ENCODE data around the gene RIC8B.

Gene RIC8B

GRCh38 chr12:106868982-106869700, 94.7 kb downstream of the RIC8B start:
- DNase-seq (ENCODE audit: low read depth) = no peak

GRCh38 chr12:106870116-106870515, 95.6 kb downstream of the RIC8B start:
- DNase-seq (ENCODE audit: low read depth) = no peak

- no peak for DNase-seq (ENCODE audit: low read depth)
Measured at GRCh38 chr12:106871477-106871876, 97.0 kb downstream of the RIC8B start.

GRCh38 chr12:106873983-106874382, 99.5 kb downstream of the RIC8B start:
- DNase-seq (ENCODE audit: low read depth) = no peak

GRCh38 chr12:106878804-106879203, 104.3 kb downstream of the RIC8B start:
- no peak for DNase-seq (ENCODE audit: low read depth)

GRCh38 chr12:106879612-106880011, 105.1 kb downstream of the RIC8B start:
- no peak for DNase-seq (ENCODE audit: low read depth)

GRCh38 chr12:106883426-106883825, 108.9 kb downstream of the RIC8B start:
- no peak for DNase-seq (ENCODE audit: low read depth)

GRCh38 chr12:106885026-106885425, 110.5 kb downstream of the RIC8B start:
- DNase-seq (ENCODE audit: low read depth) = no peak

- no peak for DNase-seq (ENCODE audit: low read depth)
Measured at GRCh38 chr12:106885541-106886249, 111.2 kb downstream of the RIC8B start.

- DNase-seq (ENCODE audit: low read depth) = no peak
Measured at GRCh38 chr12:106886932-106887331, 112.5 kb downstream of the RIC8B start.

GRCh38 chr12:106888348-106888970, 114.0 kb downstream of the RIC8B start:
- DNase-seq (ENCODE audit: low read depth) = no peak

- no peak for DNase-seq (ENCODE audit: low read depth)
Measured at GRCh38 chr12:106889326-106889725, 114.8 kb downstream of the RIC8B start.

GRCh38 chr12:106889950-106890626, 115.6 kb downstream of the RIC8B start:
- DNase-seq (ENCODE audit: low read depth) = no peak

- no peak for DNase-seq (ENCODE audit: low read depth)
Measured at GRCh38 chr12:106892075-106892474, 117.6 kb downstream of the RIC8B start.

GRCh38 chr12:106893451-106893850, 119.0 kb downstream of the RIC8B start:
- DNase-seq (ENCODE audit: low read depth) = no peak

- no peak for DNase-seq (ENCODE audit: low read depth)
Measured at GRCh38 chr12:106894774-106895173, 120.3 kb downstream of the RIC8B start.

- DNase-seq (ENCODE audit: low read depth) = no peak
Measured at GRCh38 chr12:106896603-106897002, 122.1 kb downstream of the RIC8B start.

GRCh38 chr12:106897082-106897481, 122.6 kb downstream of the RIC8B start:
- no peak for DNase-seq (ENCODE audit: low read depth)

GRCh38 chr12:106897981-106898901, 123.8 kb downstream of the RIC8B start:
- DNase-seq (ENCODE audit: low read depth) = no peak

- no peak for DNase-seq (ENCODE audit: low read depth)
Measured at GRCh38 chr12:106900554-106900953, 126.1 kb downstream of the RIC8B start.

GRCh38 chr12:106901276-106901675, 126.8 kb downstream of the RIC8B start:
- DNase-seq (ENCODE audit: low read depth) = no peak

GRCh38 chr12:106902053-106902452, 127.6 kb downstream of the RIC8B start:
- DNase-seq (ENCODE audit: low read depth) = no peak
